Sigmoid colon (tissue), 7 donors: ENCODE measurements around the gene UBAP2. TPM values are rescaled to one million over a fixed set of nuclear protein-coding genes. Genes with fewer than 3 reads are reported as not detected.

Source experiments
- DNase-seq: peaks from one replicate; pipeline ENCODE4 v3.0.0-alpha.2; 2019
- H3K27ac ChIP-seq, 4 donors: fragments of 200-600 bp; sonication (generic); one replicate each; pipeline ENCODE4 v1.5.1; 2016 to 2019; ENCODE audit warnings: mild to moderate bottlenecking in 1 of 4
- H3K27me3 ChIP-seq, 3 donors: fragments of 200-600 bp; sonication (generic); one replicate each; pipeline ENCODE4 v1.5.1; 2019; ENCODE audit warnings: mild to moderate bottlenecking in 1 of 3
- H3K36me3 ChIP-seq, 4 donors: fragments of 200-600 bp; sonication (generic); one replicate each; pipeline ENCODE4 v1.5.1; 2016 to 2019
- H3K4me1 ChIP-seq, 4 donors: fragments of 200-600 bp; sonication (generic); one replicate each; pipeline ENCODE4 v1.5.1; 2017 to 2019
- H3K4me3 ChIP-seq, 4 donors: fragments of 200-600 bp; sonication (generic); one replicate each; pipeline ENCODE4 v1.5.1; 2017 to 2019; ENCODE audit warnings: mild to moderate bottlenecking in 2 of 4, moderate library complexity in 1 of 4
- H3K9me3 ChIP-seq, 4 donors: fragments of 200-600 bp in 3 of 4; sonication (generic) in 3 of 4; one replicate each; pipeline versions ENCODE4 v1.5.1 to v1.6.1; 2013 to 2019
- EP300 ChIP-seq, 4 donors: sonication (generic); formaldehyde crosslinking; IDR thresholded peaks; one replicate each; pipeline ENCODE4 v1.6.1; 2017; ENCODE audit warnings: antibody characterized with exemption in 4 of 4
- POLR2A ChIP-seq, 2 donors: fragments of 450-650 bp; IDR thresholded peaks; one replicate each; pipeline ENCODE4 v1.6.1; 2016; ENCODE audit warnings: antibody characterized with exemption in 2 of 2, mild to moderate bottlenecking in 2 of 2, moderate library complexity in 2 of 2
- POLR2AphosphoS5 ChIP-seq, 4 donors: sonication (generic); formaldehyde crosslinking; IDR thresholded peaks; one replicate each; pipeline ENCODE4 v1.6.1; 2017; ENCODE audit warnings: antibody characterized with exemption in 4 of 4
- WGBS, 2 donors: extraction: QIAGEN DNeasy Blood & Tissue Kit; methylation state at CpG; one replicate each; pipeline ENCODE4 v1.1.7; 2013; 5-methylcytosine and 5-hydroxymethylcytosine counted together
- intact Hi-C: fragments of 100-400 bp; cut with DNase I; formaldehyde crosslinking; loops from one replicate; pipeline ENCODE4 v1.15.1; 2023
- polyA plus RNA-seq, 3 donors: library from polyadenylated mRNA; stranded (reverse); fragments of 200-250 nt; gene quantifications; one replicate each; pipeline ENCODE4 v1.2.3, GENCODE V29; 2013
- total RNA-seq, 4 donors: library from RNA; depleted of rRNA; stranded (reverse); fragments of >200 nt; gene quantifications; one replicate each; pipeline ENCODE4 v1.1.0, GENCODE V29; 2016
- TF ChIP-seq, protein P1 (sequence below), 4 experiments: fragments of 450-650 bp in 3 of 4; fragments of 200-600 bp in 1 of 4; IDR thresholded peaks; one replicate each; pipeline ENCODE4 v1.5.1; 2016 to 2019; ENCODE audit warnings: antibody characterized with exemption in 4 of 4, mild to moderate bottlenecking in 3 of 4, moderate library complexity in 2 of 4
- donor health status: healthy with polysubstance abuse.
- donor health status: Bipolar disorder and iron deficiency.
- donor health status: healthy.

UBAP2 gene
- total and polyA plus RNA-seq, 7 donors: 6.6 to 50.4 (median 28.8) TPM

DNA sequence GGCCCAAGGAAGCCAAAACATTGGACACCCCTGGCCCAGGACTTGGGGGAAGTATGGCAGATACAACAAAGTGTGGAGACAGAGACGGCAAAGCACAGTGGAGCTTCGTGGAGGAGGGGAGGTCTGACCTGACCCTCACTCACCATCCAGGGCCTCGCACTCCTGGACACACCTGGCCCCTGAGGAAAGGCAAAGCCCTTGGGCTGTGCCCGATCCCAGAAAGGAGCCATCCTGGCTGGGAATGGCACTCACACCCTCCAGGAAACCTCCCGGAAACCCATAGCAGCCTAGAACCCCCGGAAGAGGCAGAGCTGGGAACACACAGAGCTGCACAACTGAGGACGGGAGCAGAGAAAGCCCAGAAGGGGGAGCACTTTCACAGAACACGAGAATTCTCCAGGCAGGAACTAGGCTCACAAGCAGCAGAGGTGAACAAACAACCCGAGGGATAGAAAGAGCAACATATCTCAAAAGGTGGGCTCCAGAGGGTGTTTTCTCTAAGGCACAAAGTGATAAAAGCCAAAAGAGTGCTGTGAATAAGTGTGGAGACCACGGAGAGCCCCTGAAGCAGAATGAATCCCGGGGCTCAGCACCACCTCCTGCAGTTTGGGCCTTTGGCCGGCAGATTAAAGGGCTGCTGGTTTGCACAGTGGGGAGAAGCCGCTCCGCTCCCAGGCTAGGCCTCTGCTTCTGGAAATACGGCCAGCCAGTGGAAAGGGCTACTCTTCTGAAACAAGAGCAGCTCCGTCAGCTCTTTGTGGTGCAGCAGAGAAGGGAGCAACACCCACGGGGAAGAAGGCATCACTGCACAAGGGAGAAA lies 123.5 kb downstream of the UBAP2 start:
- intact Hi-C loops: loop anchor here (5.0 kb wide), 1 partner anchor 147 kb away; no protein-coding TSS in a partner anchor
- peaks cover 25 to 87% (median 52%) of the 10 kb centered on the region in 4 donors for H3K36me3 ChIP-seq
- WGBS, 2 donors: 71 to 79% methylated on average over 17 of the region's 17 CpGs

DNA sequence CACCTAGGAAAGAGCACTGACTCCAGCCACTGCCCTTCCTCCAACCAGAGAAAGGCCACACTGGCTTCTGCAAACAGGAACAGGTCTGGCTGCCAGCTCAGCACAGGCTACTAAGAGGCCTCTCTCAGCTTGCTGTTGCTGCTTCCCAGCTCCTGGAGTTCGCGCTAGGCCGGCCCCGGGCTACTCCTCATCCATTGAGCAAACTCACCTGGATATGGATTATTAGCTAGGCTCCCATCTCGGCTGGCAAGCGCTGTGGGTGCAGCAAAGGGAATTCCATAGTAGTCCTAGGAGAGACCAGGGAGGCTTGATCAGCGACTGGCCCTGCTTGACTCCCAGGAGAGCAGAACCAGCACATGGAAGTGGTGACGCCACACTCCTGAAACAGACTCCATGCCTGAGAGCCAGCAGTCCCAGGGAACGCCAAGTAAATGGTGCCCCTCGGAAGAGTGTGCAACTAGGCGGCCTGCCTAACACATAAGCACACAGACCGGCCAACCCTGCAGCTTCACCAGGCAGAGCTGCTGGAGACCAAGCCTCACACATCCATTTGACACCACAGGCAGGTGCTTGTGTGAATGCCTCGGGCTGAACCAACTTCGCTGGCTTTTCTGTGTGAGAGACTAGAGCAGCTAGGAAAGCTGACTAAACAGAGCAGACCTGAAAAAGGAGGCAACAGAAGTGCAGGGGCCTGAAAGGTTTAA lies 124.5 kb downstream of the UBAP2 start:
- no peaks in the 10 kb centered on the region for H3K9me3 ChIP-seq
- TF ChIP-seq EP300 (IDR thresholded peaks at IDR 0.05): no peak
- TF ChIP-seq POLR2A (IDR thresholded peaks at IDR 0.05): no peak
- TF ChIP-seq, protein P1, sequence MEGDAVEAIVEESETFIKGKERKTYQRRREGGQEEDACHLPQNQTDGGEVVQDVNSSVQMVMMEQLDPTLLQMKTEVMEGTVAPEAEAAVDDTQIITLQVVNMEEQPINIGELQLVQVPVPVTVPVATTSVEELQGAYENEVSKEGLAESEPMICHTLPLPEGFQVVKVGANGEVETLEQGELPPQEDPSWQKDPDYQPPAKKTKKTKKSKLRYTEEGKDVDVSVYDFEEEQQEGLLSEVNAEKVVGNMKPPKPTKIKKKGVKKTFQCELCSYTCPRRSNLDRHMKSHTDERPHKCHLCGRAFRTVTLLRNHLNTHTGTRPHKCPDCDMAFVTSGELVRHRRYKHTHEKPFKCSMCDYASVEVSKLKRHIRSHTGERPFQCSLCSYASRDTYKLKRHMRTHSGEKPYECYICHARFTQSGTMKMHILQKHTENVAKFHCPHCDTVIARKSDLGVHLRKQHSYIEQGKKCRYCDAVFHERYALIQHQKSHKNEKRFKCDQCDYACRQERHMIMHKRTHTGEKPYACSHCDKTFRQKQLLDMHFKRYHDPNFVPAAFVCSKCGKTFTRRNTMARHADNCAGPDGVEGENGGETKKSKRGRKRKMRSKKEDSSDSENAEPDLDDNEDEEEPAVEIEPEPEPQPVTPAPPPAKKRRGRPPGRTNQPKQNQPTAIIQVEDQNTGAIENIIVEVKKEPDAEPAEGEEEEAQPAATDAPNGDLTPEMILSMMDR (IDR thresholded peaks at IDR 0.05): no peak
- no peak for TF ChIP-seq POLR2AphosphoS5 (IDR thresholded peaks at IDR 0.05)
- H3K27me3 ChIP-seq: no peaks in the 10 kb centered on the region
- H3K27ac ChIP-seq: no peak overlapping the region
- intact Hi-C loops: no loop called here
- no peak overlapping the region for H3K4me3 ChIP-seq
- 89 to 90% methylated on average over 14 of the region's 14 CpGs for WGBS, 2 donors
- H3K4me1 ChIP-seq: peaks cover 0 to 12% (median 4%) of the 10 kb centered on the region in 4 donors
- peaks cover 25 to 94% (median 54%) of the 10 kb centered on the region in 4 donors for H3K36me3 ChIP-seq
- no peak for DNase-seq

More for the DNA sequence above, 123.5 kb downstream of the UBAP2 start:
- H3K27me3 ChIP-seq: no peaks in the 10 kb centered on the region
- no peak overlapping the region for H3K4me3 ChIP-seq
- H3K27ac ChIP-seq: peak overlapping the region in 1 of 4 donors; percentile 48
- DNase-seq: no peak
- no peaks in the 10 kb centered on the region for H3K9me3 ChIP-seq
- TF ChIP-seq EP300 (IDR thresholded peaks at IDR 0.05) (no peak), POLR2AphosphoS5 (IDR thresholded peaks at IDR 0.05) (peak in 2 of 4 donors; percentile 11 to 13)
- TF ChIP-seq, protein P1 (IDR thresholded peaks at IDR 0.05): peak in 3 of 4 experiments; percentile 29 to 65 (median 39)
- peaks cover 0 to 12% (median 4%) of the 10 kb centered on the region in 4 donors for H3K4me1 ChIP-seq

DNA sequence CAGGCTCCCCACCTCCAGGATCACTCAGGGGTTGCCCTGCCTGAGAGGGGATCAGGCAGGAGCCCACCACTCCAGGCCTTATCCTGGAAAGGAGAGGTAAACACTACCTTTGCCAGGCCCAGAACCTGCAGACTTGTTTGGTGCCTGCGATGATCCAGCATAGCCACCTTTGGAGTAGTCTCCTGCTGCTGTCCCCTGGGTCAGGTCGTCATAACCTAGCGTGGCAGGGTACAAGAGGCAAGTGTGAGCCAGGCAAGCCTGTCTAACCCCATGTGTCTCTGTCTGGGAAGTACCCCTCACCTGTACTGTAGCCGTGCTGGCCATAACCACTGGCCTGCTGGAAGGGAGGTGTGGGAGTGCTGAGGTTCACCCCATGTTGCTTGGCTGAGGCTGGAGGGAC lies 125.6 kb downstream of the UBAP2 start:
- no peak for DNase-seq
- Histone ChIP-seq H3K4me1 (peaks cover 0 to 12% (median 4%) of the 10 kb centered on the region in 4 donors), H3K36me3 (peaks cover 25 to 95% (median 57%) of the 10 kb centered on the region in 4 donors), H3K4me3 (no peak overlapping the region), H3K9me3 (no peaks in the 10 kb centered on the region), H3K27me3 (no peaks in the 10 kb centered on the region), H3K27ac (no peak overlapping the region)
- TF ChIP-seq EP300 (IDR thresholded peaks at IDR 0.05): no peak
- TF ChIP-seq POLR2A (IDR thresholded peaks at IDR 0.05): no peak
- TF ChIP-seq POLR2AphosphoS5 (IDR thresholded peaks at IDR 0.05): no peak
- TF ChIP-seq, protein P1 (IDR thresholded peaks at IDR 0.05): no peak
- WGBS, 2 donors: 92 to 95% methylated on average over 4 of the region's 4 CpGs
- intact Hi-C loops: no loop called here

DNA sequence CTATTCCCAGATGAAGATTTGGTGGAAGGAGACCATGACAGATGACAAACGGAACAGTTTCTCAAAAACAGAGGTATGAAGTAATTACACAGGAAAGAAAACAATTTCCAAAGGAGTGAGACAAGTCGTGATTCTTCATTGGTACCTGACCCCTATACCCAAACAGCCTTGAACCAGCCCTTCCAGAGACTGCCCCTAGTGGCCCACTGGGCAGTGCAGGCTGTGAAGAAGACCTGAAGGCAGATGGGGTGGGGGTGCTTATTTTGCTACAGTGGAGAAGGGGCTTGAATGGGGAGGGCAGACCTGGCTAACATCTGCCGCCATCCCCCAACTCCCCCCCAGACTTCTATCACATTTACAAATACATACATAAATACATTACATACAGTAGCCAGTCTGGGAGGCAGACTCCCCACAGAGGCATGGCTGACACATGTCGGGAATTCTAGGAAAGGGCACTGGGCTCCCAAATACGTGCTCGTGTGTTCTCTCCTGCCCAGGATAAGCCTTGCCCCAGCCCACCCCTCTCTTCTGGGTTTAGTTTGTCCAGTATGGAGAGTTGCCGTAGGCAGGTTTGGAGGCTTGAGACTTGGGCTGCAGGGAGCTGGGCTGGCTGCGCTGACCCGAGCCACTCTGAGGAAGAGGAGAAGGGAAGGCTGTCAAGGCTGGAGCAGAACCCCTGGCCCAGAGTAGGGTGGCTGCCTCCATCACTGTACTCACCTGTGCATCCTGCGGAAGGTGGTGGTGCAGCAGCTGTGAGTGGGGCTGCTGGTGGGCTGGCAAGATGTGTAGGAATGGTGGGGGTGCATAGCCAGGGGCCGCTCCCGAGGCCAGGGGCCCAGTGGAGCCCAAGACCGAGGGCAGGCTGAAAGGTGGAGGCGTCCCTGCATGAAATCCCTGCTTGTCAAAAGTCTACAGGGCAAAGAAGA lies 126.5 kb downstream of the UBAP2 start:
- Histone ChIP-seq H3K9me3 (no peaks in the 10 kb centered on the region), H3K27ac (no peak overlapping the region), H3K4me1 (peaks cover 0 to 12% (median 4%) of the 10 kb centered on the region in 4 donors), H3K4me3 (no peak overlapping the region), H3K27me3 (no peaks in the 10 kb centered on the region), H3K36me3 (peaks cover 18 to 95% (median 55%) of the 10 kb centered on the region in 4 donors)
- intact Hi-C loops: no loop called here
- WGBS, 2 donors: 90 to 92% methylated on average over 14 of the region's 14 CpGs
- DNase-seq: no peak
- TF ChIP-seq, protein P1 (IDR thresholded peaks at IDR 0.05): peak in 3 of 4 experiments; percentile 35 to 50 (median 46)
- no peak for TF ChIP-seq POLR2AphosphoS5 (IDR thresholded peaks at IDR 0.05)
